WERI-Rb-1 (cell line): ENCODE data around the gene EDNRB.

ENCODE experiments used
- DNase-seq: peaks from one replicate; pipeline ENCODE4 v3.0.0-alpha.2; 2020
- H3K27ac ChIP-seq: fragments of 250-450 bp; sonication (Bioruptor Pico); 2 replicates; pipeline ENCODE4 v1.5.1; 2020; ENCODE audit warnings: mild to moderate bottlenecking, moderate library complexity
- H3K27me3 ChIP-seq: fragments of 250-450 bp; sonication (Bioruptor Pico); 2 replicates; pipeline ENCODE4 v1.5.1; 2021; ENCODE audit warnings: mild to moderate bottlenecking, low read depth, moderate library complexity; ENCODE audit not compliant: insufficient read depth, severe bottlenecking
- H3K36me3 ChIP-seq: fragments of 250-450 bp; sonication (Bioruptor Pico); 2 replicates; pipeline ENCODE4 v1.5.1; 2020; ENCODE audit warnings: mild to moderate bottlenecking, moderate library complexity
- H3K4me3 ChIP-seq: 2 replicates; pipeline ENCODE4 v1.5.1; 2011; ENCODE audit warnings: low read depth, mild to moderate bottlenecking, control low read depth, low read length
- H3K9me3 ChIP-seq: fragments of 250-450 bp; sonication (Bioruptor Pico); 2 replicates; pipeline ENCODE4 v1.5.1; 2021; ENCODE audit warnings: mild to moderate bottlenecking, moderate library complexity; ENCODE audit not compliant: severe bottlenecking
- TF ChIP-seq, protein P1 (sequence below): IDR thresholded peaks from 2 replicates; pipeline ENCODE4 v1.5.1; 2011; ENCODE audit warnings: low read depth, mild to moderate bottlenecking, control low read depth, inconsistent platforms, low read length

EDNRB gene

DNA sequence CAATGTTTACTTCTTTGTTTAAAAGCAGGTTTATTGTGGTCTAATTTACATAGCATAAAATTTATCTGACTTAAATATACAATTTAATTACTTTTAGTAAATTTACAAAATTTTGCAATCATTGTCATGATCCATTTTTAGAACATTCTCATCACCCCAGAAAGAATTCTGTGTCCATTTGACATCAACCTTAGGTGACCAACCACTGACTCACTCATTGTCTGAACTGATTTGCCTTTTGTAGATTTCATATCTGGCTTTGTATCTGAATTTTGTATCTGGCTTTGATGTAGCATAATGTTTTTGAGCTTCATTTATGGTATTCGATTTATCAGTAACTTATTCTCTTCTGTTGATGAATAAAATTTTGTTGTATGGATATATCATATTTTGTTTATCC, 40.4 kb downstream of the EDNRB start:
- Histone ChIP-seq H3K36me3 (no peaks in the 10 kb centered on the region), H3K4me3 (no peak overlapping the region), H3K27me3 (no peaks in the 10 kb centered on the region), H3K9me3 (no peaks in the 10 kb centered on the region), H3K27ac (no peak overlapping the region)
- DNase-seq: no peak
- TF ChIP-seq, protein P1, sequence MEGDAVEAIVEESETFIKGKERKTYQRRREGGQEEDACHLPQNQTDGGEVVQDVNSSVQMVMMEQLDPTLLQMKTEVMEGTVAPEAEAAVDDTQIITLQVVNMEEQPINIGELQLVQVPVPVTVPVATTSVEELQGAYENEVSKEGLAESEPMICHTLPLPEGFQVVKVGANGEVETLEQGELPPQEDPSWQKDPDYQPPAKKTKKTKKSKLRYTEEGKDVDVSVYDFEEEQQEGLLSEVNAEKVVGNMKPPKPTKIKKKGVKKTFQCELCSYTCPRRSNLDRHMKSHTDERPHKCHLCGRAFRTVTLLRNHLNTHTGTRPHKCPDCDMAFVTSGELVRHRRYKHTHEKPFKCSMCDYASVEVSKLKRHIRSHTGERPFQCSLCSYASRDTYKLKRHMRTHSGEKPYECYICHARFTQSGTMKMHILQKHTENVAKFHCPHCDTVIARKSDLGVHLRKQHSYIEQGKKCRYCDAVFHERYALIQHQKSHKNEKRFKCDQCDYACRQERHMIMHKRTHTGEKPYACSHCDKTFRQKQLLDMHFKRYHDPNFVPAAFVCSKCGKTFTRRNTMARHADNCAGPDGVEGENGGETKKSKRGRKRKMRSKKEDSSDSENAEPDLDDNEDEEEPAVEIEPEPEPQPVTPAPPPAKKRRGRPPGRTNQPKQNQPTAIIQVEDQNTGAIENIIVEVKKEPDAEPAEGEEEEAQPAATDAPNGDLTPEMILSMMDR: no peak

DNA sequence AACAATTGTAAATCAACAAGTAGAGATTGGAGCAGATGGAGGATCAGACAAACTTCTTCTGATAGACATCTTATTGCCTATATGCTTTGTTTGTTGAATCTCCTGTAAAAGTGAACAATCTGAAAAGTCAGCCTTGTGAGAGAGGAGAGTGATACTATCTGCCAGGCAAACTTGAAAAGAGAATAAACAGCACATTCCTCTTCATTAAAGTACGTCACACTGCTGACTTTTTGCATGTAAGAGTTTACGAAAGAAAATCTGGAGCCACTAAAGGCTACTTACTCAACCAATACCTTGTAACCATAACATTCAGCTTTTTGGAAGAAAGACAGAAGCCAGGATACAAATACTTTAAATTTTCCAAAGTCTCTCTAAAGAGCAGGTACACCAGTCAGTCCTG, 42.5 kb downstream of the EDNRB start:
- Histone ChIP-seq H3K27me3 (no peaks in the 10 kb centered on the region), H3K27ac (no peak overlapping the region), H3K9me3 (no peaks in the 10 kb centered on the region), H3K36me3 (no peaks in the 10 kb centered on the region), H3K4me3 (no peak overlapping the region)
- DNase-seq: no peak
- TF ChIP-seq, protein P1: no peak

DNA sequence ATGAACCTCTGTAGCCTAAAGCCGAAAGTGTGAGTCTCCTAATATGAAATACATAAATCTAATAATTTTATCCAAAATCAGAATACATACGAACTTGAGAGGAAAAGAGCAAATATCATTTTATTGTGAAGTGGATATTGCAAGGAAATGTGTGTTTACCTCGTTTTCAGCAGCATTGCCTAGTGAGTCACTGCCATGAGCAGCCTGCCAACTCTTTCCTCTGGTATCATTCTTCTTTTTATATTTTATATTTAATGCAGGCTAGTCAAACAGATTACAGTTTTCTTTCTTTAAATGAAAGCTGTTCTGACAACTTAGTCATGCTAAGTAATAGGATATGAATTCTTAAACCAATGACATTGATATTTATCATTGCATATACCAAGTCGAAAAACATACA, 44.2 kb downstream of the EDNRB start:
- no peaks in the 10 kb centered on the region for H3K36me3 ChIP-seq
- H3K4me3 ChIP-seq: no peak overlapping the region
- H3K27me3 ChIP-seq: no peaks in the 10 kb centered on the region
- no peaks in the 10 kb centered on the region for H3K9me3 ChIP-seq
- no peak overlapping the region for H3K27ac ChIP-seq
- DNase-seq: no peak
- TF ChIP-seq, protein P1: no peak

DNA sequence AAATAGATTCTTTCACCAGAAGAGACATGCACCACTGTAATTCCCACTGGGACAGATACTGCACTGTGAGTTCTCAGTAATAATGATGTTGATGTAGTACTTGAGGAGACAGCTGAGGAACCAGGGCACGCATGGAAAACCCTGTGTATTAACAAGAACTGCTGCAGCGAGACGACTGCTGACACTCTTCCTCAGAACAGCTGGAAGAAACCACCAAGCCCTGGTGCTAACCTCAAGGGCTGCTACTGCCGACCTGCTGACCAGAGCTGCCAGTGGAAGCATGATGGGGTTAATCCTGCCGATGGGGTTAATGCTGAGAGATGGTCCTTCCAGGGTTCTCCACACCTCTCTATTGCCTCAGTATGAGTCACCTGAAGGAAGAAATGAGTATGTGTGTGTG, 45.6 kb downstream of the EDNRB start:
- no peak overlapping the region for H3K4me3 ChIP-seq
- no peaks in the 10 kb centered on the region for H3K9me3 ChIP-seq
- no peak for DNase-seq
- TF ChIP-seq, protein P1: no peak
- H3K27me3 ChIP-seq: no peaks in the 10 kb centered on the region
- no peaks in the 10 kb centered on the region for H3K36me3 ChIP-seq
- H3K27ac ChIP-seq: no peak overlapping the region

DNA sequence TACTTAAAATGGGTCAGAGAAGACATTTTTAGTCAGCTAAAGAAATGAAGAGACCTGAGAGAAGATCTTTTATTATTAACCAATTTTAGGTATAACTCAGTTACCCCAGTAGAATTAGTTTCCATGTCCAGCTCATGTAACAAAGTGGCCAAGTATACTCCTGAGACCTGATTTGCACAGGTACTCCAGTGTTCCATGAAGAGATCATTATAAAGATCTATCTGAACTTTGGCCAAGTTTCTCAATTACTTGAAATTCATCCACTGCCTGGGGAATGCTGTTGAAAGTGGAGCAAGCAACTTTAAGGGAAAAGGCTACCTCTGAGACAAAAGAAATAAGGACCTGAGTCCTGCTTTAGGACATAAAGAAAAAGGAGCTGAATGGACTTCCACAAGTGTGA, 47.0 kb downstream of the EDNRB start:
- Histone ChIP-seq H3K4me3 (no peak overlapping the region), H3K9me3 (no peaks in the 10 kb centered on the region), H3K36me3 (no peaks in the 10 kb centered on the region), H3K27ac (no peak overlapping the region), H3K27me3 (no peaks in the 10 kb centered on the region)
- DNase-seq: no peak
- TF ChIP-seq, protein P1: no peak

DNA sequence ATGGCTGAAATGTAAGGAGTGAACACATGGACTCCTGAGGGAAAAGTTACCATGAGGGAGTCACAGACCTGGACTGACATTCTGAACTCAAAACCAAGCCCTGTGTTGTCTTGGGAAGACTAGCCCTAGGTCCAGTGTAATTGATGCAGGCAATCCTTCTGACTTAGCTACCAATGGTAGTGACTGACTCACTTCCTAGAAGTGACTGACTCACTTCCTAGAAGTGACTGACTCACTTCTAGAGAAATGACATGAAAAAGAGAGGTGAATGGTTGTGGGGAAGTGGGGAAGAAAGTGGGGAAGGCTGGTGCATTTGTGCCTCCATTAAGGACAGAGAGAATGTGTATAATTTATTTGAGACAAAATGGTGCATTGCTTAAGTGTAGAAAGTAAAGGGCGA, 49.9 kb downstream of the EDNRB start:
- TF ChIP-seq, protein P1: no peak
- DNase-seq: no peak
- H3K4me3 ChIP-seq: no peak overlapping the region
- no peaks in the 10 kb centered on the region for H3K27me3 ChIP-seq
- no peak overlapping the region for H3K27ac ChIP-seq
- no peaks in the 10 kb centered on the region for H3K9me3 ChIP-seq
- no peaks in the 10 kb centered on the region for H3K36me3 ChIP-seq
